Endothelial cell of umbilical vein (primary cell): ENCODE measurements around the gene LARP1.

Experiments
- CTCF ChIP-seq, 2 donors: IDR thresholded peaks; 1 replicate in 1 of 2; 2 replicates in 1 of 2; pipeline ENCODE4 v1.5.1; 2011; ENCODE audit warnings: low read length in 2 of 2, mild to moderate bottlenecking in 2 of 2, moderate library complexity in 2 of 2, control low read depth in 1 of 2, inconsistent platforms in 1 of 2, low read depth in 1 of 2; ENCODE audit not compliant: insufficient read depth in 1 of 2; ENCODE audit errors: extremely low read depth in 1 of 2
- EZH2 ChIP-seq: IDR thresholded peaks from 2 replicates; pipeline ENCODE4 v1.6.1; 2012; ENCODE audit warnings: borderline replicate concordance, low read depth, mild to moderate bottlenecking, moderate library complexity, low read length, inconsistent platforms; ENCODE audit not compliant: severe bottlenecking
- GATA2 ChIP-seq: IDR thresholded peaks from 2 replicates; pipeline ENCODE4 v1.7.0; 2011; ENCODE audit warnings: low read depth, mild to moderate bottlenecking, moderate library complexity, mixed read lengths, low read length; ENCODE audit not compliant: insufficient read length, insufficient read depth
- JUN ChIP-seq: IDR thresholded peaks from 2 replicates; pipeline ENCODE4 v1.6.1; 2011; ENCODE audit warnings: borderline replicate concordance, low read depth; ENCODE audit not compliant: insufficient read length, insufficient read depth
- MAX ChIP-seq: IDR thresholded peaks from 2 replicates; pipeline ENCODE4 v1.6.1; 2011; ENCODE audit not compliant: insufficient read depth, insufficient read length
- POLR2A ChIP-seq: IDR thresholded peaks from 2 replicates; pipeline ENCODE4 v1.6.1; 2012; ENCODE audit warnings: low read depth, mild to moderate bottlenecking, control low read depth, low read length
- POLR2AphosphoS5 ChIP-seq: IDR thresholded peaks from 2 replicates; pipeline ENCODE4 v1.6.1; 2012; ENCODE audit warnings: low read depth, mild to moderate bottlenecking, control low read depth, low read length, moderate library complexity; ENCODE audit not compliant: insufficient read depth

GRCh38 chr5:154793599-154794524, 38.7 kb downstream of the LARP1 start:
- TF ChIP-seq POLR2A (no peak), POLR2AphosphoS5 (no peak), CTCF (IDR thresholded peaks at IDR 0.05; ENCODE audit: extremely low read depth in 1 of 2, insufficient read depth in 1 of 2, low read depth in 1 of 2, low read length in 2 of 2) (no peak), EZH2 (no peak), MAX (no peak), JUN (no peak), GATA2 (no peak)
